Muscle layer of duodenum (tissue), 2 donors: ENCODE data around the gene DPY19L1.
"Not testable (repeated sequence)": the region's sequence is repeated elsewhere in the genome, so short reads cannot be mapped to it uniquely, and the experiment has no call there.

ENCODE experiments used
- H3K27ac ChIP-seq: one replicate; pipeline ENCODE4 v1.7.0; 2013; ENCODE audit warnings: mild to moderate bottlenecking, low read length
- H3K27me3 ChIP-seq: one replicate; pipeline ENCODE4 v1.7.0; 2013; ENCODE audit warnings: low read depth, mild to moderate bottlenecking, control low read depth, low read length
- H3K36me3 ChIP-seq, 2 donors: one replicate each; pipeline ENCODE4 v1.7.0; 2013; ENCODE audit warnings: low read length in 2 of 2, control low read depth in 1 of 2, mild to moderate bottlenecking in 1 of 2; ENCODE audit not compliant: insufficient read depth in 2 of 2, control insufficient read depth in 1 of 2
- H3K4me1 ChIP-seq, 2 donors: one replicate each; pipeline ENCODE4 v1.7.0; 2013; ENCODE audit warnings: low read length in 2 of 2, mild to moderate bottlenecking in 2 of 2, control low read depth in 1 of 2, moderate library complexity in 1 of 2; ENCODE audit not compliant: insufficient read depth in 2 of 2, control insufficient read depth in 1 of 2
- H3K4me3 ChIP-seq, 2 donors: one replicate each; pipeline ENCODE4 v1.7.0; 2013; ENCODE audit warnings: low read length in 2 of 2, low read depth in 1 of 2, mild to moderate bottlenecking in 1 of 2
- H3K9me3 ChIP-seq, 2 donors: one replicate each; pipeline ENCODE4 v1.7.0; 2013; ENCODE audit warnings: low read length in 2 of 2, control low read depth in 1 of 2, mild to moderate bottlenecking in 1 of 2; ENCODE audit not compliant: control insufficient read depth in 1 of 2
- donor health status: healthy.

DPY19L1 gene

DNA sequence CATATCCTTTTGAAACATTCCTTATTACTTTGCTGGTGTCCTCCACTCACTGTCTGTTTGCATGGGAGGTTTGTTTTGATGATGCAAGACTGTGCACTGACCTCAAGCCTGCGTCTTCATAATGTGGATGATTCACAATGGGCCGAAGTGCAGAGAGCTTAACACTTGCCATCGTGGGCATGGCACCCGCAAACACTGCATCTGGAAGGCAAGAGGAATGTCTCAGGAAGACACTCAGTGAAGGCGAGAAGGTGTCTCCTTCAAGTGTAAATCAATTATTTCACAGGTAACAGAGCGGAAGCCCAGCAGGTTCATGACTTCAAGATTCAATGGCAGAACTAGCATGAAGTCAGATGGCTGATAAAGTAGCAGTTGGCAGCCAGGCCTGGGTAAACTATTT is 98.1 kb downstream of the DPY19L1 start:
- Histone ChIP-seq H3K4me1 (no peaks in the 10 kb centered on the region), H3K27ac (no peak overlapping the region), H3K4me3 (no peak overlapping the region), H3K36me3 (peaks cover 0 to 5% of the 10 kb centered on the region in 2 donors), H3K9me3 (no peaks in the 10 kb centered on the region), H3K27me3 (no peaks in the 10 kb centered on the region)

GRCh38 chr7:34935735-34936165 is 101.5 kb downstream of the DPY19L1 start:
- not testable (repeated sequence) for H3K4me1 ChIP-seq, H3K9me3 ChIP-seq, H3K4me3 ChIP-seq, H3K27ac ChIP-seq, H3K36me3 ChIP-seq, H3K27me3 ChIP-seq

DNA sequence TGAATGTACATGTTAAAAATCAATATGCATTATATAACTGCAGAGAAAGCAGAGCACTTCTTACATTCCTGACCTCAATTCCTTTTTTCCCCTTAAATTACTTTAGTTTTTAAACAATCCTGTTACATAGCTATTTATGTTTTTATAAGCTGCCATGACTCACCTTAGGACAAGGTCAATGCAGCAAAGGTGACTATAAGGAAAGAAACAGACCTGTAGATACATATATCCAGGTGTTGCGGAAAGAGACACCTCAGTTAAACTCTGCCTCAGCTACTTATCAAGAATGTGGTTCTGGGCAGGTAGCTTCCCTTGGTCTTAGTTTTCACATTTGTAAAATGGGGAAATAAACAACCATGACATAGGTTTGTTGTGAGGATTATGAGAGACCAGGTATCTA is 105.5 kb downstream of the DPY19L1 start:
- Histone ChIP-seq H3K27ac (no peak overlapping the region), H3K4me3 (no peak overlapping the region), H3K27me3 (no peaks in the 10 kb centered on the region), H3K36me3 (peaks cover 0 to 5% of the 10 kb centered on the region in 2 donors), H3K9me3 (no peaks in the 10 kb centered on the region), H3K4me1 (no peaks in the 10 kb centered on the region)

DNA sequence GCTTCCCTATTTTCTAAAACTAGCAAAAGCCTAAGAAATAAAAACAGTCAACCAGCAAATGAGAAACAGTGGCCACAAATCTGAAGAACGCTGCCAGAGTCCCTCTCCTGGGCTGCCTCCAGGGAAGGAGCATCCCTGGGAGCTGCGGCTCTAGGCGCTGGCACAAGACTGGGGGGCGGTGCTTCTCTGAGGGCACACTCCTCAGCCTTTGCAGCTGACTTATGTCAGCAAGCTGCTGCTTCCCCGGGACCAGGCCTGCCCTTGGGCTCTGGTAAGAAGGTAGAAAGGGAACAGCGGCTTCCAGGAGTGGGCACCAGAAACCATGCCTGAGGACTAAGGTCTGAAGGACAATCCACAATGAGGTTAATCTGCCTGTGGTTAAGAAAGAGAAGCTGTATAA is 107.5 kb downstream of the DPY19L1 start:
- H3K4me3 ChIP-seq, H3K36me3 ChIP-seq, H3K9me3 ChIP-seq: not testable (repeated sequence)

GRCh38 chr7:34928560-34928959 is 108.7 kb downstream of the DPY19L1 start:
- no peaks in the 10 kb centered on the region for H3K27me3 ChIP-seq
- H3K27ac ChIP-seq = no peak overlapping the region
- H3K4me3 ChIP-seq = no peak overlapping the region
- no peaks in the 10 kb centered on the region for H3K9me3 ChIP-seq
- H3K36me3 ChIP-seq = peaks cover 0 to 5% of the 10 kb centered on the region in 2 donors
- H3K4me1 ChIP-seq = no peaks in the 10 kb centered on the region

More for the DNA sequence above, 107.5 kb downstream of the DPY19L1 start:
- not testable (repeated sequence) for H3K4me1 ChIP-seq, H3K27ac ChIP-seq, H3K27me3 ChIP-seq

GRCh38 chr7:34928052-34928451 is 109.2 kb downstream of the DPY19L1 start:
- no peaks in the 10 kb centered on the region for H3K4me1 ChIP-seq
- H3K36me3 ChIP-seq = peaks cover 0 to 5% of the 10 kb centered on the region in 2 donors
- no peaks in the 10 kb centered on the region for H3K9me3 ChIP-seq
- no peak overlapping the region for H3K27ac ChIP-seq
- H3K4me3 ChIP-seq = no peak overlapping the region
- H3K27me3 ChIP-seq = no peaks in the 10 kb centered on the region

GRCh38 chr7:34920470-34920869 is 116.8 kb downstream of the DPY19L1 start:
- not testable (repeated sequence) for H3K9me3 ChIP-seq, H3K4me1 ChIP-seq, H3K4me3 ChIP-seq, H3K36me3 ChIP-seq, H3K27me3 ChIP-seq, H3K27ac ChIP-seq

- not testable (repeated sequence) for H3K36me3 ChIP-seq, H3K27me3 ChIP-seq, H3K4me3 ChIP-seq, H3K4me1 ChIP-seq, H3K9me3 ChIP-seq, H3K27ac ChIP-seq
Measured at GRCh38 chr7:34919038-34919437, 118.2 kb downstream of the DPY19L1 start.

GRCh38 chr7:34918198-34918861 is 119.0 kb downstream of the DPY19L1 start:
- not testable (repeated sequence) for H3K9me3 ChIP-seq, H3K36me3 ChIP-seq, H3K4me3 ChIP-seq, H3K4me1 ChIP-seq, H3K27me3 ChIP-seq, H3K27ac ChIP-seq

GRCh38 chr7:34917515-34917914 is 119.8 kb downstream of the DPY19L1 start:
- H3K36me3 ChIP-seq, H3K4me3 ChIP-seq, H3K9me3 ChIP-seq, H3K27ac ChIP-seq, H3K4me1 ChIP-seq, H3K27me3 ChIP-seq: not testable (repeated sequence)

DNA sequence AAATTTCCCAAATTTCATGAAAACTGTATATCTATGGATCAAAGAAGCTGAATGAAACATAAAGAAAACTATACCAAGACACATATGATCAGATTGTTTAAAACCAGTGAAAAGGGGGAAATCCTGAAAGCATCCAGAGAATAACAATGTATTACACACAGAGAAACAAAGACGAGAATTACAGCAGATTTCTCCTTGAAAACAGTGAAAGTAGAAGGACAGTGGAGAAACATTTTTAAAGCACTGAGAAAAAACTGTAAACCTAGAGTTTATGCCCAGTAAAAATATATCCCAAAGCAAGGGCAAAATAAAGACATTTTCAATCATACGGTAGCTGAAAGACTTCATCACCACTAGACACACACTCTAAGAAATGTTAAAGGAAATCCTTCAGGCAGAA is 121.0 kb downstream of the DPY19L1 start:
- no peaks in the 10 kb centered on the region for H3K4me1 ChIP-seq
- H3K27me3 ChIP-seq = no peaks in the 10 kb centered on the region
- H3K27ac ChIP-seq = no peak overlapping the region
- H3K9me3 ChIP-seq = peaks cover 0 to 7% of the 10 kb centered on the region in 2 donors
- no peaks in the 10 kb centered on the region for H3K36me3 ChIP-seq
- no peak overlapping the region for H3K4me3 ChIP-seq

DNA sequence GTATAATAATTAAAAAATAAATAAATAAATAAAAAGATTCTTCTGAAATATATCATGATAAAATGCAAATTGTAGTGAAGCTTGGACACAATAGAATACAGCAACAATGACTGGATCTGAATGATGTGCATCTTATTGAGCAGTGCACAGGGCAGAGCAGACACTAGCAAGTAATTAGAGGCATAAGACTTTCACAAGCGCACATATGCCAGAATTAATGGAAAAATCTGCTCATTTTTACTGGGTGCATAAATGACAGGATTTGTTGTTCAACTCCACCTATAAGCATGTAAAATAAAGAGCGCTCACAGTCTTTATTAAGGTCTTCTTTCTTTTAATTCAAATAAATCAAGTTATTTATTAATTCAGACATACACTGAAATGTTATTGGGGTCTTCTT is 125.0 kb downstream of the DPY19L1 start:
- Histone ChIP-seq H3K4me3 (no peak overlapping the region), H3K4me1 (no peaks in the 10 kb centered on the region), H3K27me3 (no peaks in the 10 kb centered on the region), H3K27ac (no peak overlapping the region), H3K36me3 (no peaks in the 10 kb centered on the region), H3K9me3 (peaks cover 0 to 7% of the 10 kb centered on the region in 2 donors)
